SU-DHL-6 (cell line): ENCODE data around the gene STAP1.
"Not testable (repeated sequence)": the region's sequence is repeated elsewhere in the genome, so short reads cannot be mapped to it uniquely, and the experiment has no call there.

ENCODE experiments used
- H2AFZ ChIP-seq: fragments of 200-600 bp; sonication (generic); 2 replicates; pipeline ENCODE4 v1.6.1; 2014; ENCODE audit warnings: low read depth, mild to moderate bottlenecking, moderate library complexity, mixed read lengths, antibody characterized with exemption, low read length; ENCODE audit not compliant: severe bottlenecking
- H3F3A ChIP-seq: fragments of 200-600 bp; shearing (Covaris generic); 2 replicates; pipeline ENCODE4 v1.6.0; 2016; ENCODE audit warnings: antibody characterized with exemption, mild to moderate bottlenecking; ENCODE audit not compliant: insufficient read depth
- H3K27ac ChIP-seq: fragments of 200-600 bp; sonication (generic); 2 replicates; pipeline ENCODE4 v1.5.1; 2016; ENCODE audit warnings: low read depth, mild to moderate bottlenecking, low read length, moderate library complexity, mixed read lengths
- H3K27me3 ChIP-seq: fragments of 200-600 bp; sonication (generic), shearing (Covaris generic); 2 replicates; pipeline ENCODE4 v1.6.0; 2014; ENCODE audit warnings: mild to moderate bottlenecking, low read length
- H3K36me3 ChIP-seq: fragments of 200-600 bp; sonication (generic); 2 replicates; pipeline ENCODE4 v1.6.1; 2014; ENCODE audit warnings: mild to moderate bottlenecking, low read length, mixed read lengths
- H3K4me2 ChIP-seq: fragments of 300-600, 200-600 bp; shearing (Covaris generic), sonication (generic); 2 replicates; pipeline ENCODE4 v1.6.0; 2014; ENCODE audit warnings: low read length, low read depth, mild to moderate bottlenecking; ENCODE audit not compliant: poor library complexity, severe bottlenecking
- H3K4me3 ChIP-seq: fragments of 200-600 bp; sonication (generic); 2 replicates; pipeline ENCODE4 v1.5.1; 2014; ENCODE audit warnings: antibody characterized with exemption, low read length, mild to moderate bottlenecking, mixed read lengths; ENCODE audit not compliant: insufficient read depth, poor library complexity, severe bottlenecking
- H3K79me2 ChIP-seq: fragments of 200-600 bp; sonication (generic); 2 replicates; pipeline ENCODE4 v1.6.1; 2014; ENCODE audit warnings: mild to moderate bottlenecking, low read length, moderate library complexity; ENCODE audit not compliant: insufficient read depth
- H3K9ac ChIP-seq: fragments of 200-600 bp; sonication (generic); 2 replicates; pipeline ENCODE4 v1.7.0; 2014; ENCODE audit warnings: mild to moderate bottlenecking, low read length
- H3K9me2 ChIP-seq: fragments of 200-600 bp; sonication (generic); replicated peaks from 2 replicates; pipeline ENCODE4 v1.6.1; 2014; ENCODE audit warnings: low read length; ENCODE audit not compliant: insufficient read depth
- H3K9me3 ChIP-seq: fragments of 200-600 bp; sonication (generic); 2 replicates; pipeline ENCODE4 v1.6.1; 2014; ENCODE audit warnings: low read length, mixed read lengths; ENCODE audit not compliant: insufficient read depth
- H4K20me1 ChIP-seq: fragments of 200-600 bp; sonication (generic); 2 replicates; pipeline ENCODE4 v1.6.1; 2014; ENCODE audit warnings: low read depth, mild to moderate bottlenecking, antibody characterized with exemption, low read length, moderate library complexity, mixed read lengths
- CTCF ChIP-seq: fragments of 200-600 bp; sonication (generic); IDR thresholded peaks from one replicate; pipeline ENCODE4 v1.5.1; 2017; ENCODE audit warnings: antibody characterized with exemption, mild to moderate bottlenecking, low read length, moderate library complexity; ENCODE audit not compliant: insufficient read depth, poor library complexity, severe bottlenecking
- EZH2phosphoT487 ChIP-seq: fragments of 200-600 bp; sonication (generic), shearing (Covaris generic); conservative IDR thresholded peaks from 2 replicates; pipeline ENCODE4 v1.6.1; 2018; ENCODE audit warnings: mild to moderate bottlenecking, antibody characterized with exemption, low read length, moderate library complexity, mixed read lengths

Gene STAP1

GRCh38 chr4:67531379-67531962 lies 27.1 kb upstream of the STAP1 start:
- Histone ChIP-seq H3K9me2 (no peaks in the 10 kb centered on the region), H3K36me3 (peaks cover 31% of the 10 kb centered on the region; the same call in 1 of the 2 replicates), H3K27ac (no peak overlapping the region), H2AFZ (no peak overlapping the region), H3K9ac (no peak overlapping the region), H4K20me1 (no peaks in the 10 kb centered on the region), H3F3A (no peaks in the 10 kb centered on the region), H3K27me3 (no peaks in the 10 kb centered on the region), H3K4me3 (no peak overlapping the region), H3K79me2 (peaks cover 16% of the 10 kb centered on the region; the same call in 1 of the 2 replicates), H3K4me2 (no peak overlapping the region), H3K9me3 (no peaks in the 10 kb centered on the region)
- TF ChIP-seq CTCF (no peak), EZH2phosphoT487 (no peak)

- H3K9me2 ChIP-seq, H3K9me3 ChIP-seq, H3K4me2 ChIP-seq, H3F3A ChIP-seq, H3K4me3 ChIP-seq, H2AFZ ChIP-seq, H4K20me1 ChIP-seq, H3K27me3 ChIP-seq, H3K9ac ChIP-seq, H3K27ac ChIP-seq: not testable (repeated sequence)
- peaks cover 12% of the 10 kb centered on the region; the same call in 1 of the 2 replicates for H3K79me2 ChIP-seq
- peaks cover 36% of the 10 kb centered on the region; the same call in 1 of the 2 replicates for H3K36me3 ChIP-seq
Measured at GRCh38 chr4:67532397-67532796, 26.1 kb upstream of the STAP1 start.

- Histone ChIP-seq H3K4me2 (no peak overlapping the region), H3K36me3 (peaks cover 36% of the 10 kb centered on the region; the same call in 1 of the 2 replicates), H3K9me2 (no peaks in the 10 kb centered on the region), H3F3A (no peaks in the 10 kb centered on the region), H4K20me1 (no peaks in the 10 kb centered on the region), H3K4me3 (no peak overlapping the region), H3K79me2 (peaks cover 7% of the 10 kb centered on the region; the same call in 1 of the 2 replicates), H3K9ac (no peak overlapping the region), H3K9me3 (no peaks in the 10 kb centered on the region), H3K27ac (no peak overlapping the region), H2AFZ (no peak overlapping the region), H3K27me3 (no peaks in the 10 kb centered on the region)
- TF ChIP-seq EZH2phosphoT487: no peak
- TF ChIP-seq CTCF: no peak
Measured at GRCh38 chr4:67533112-67533511, 25.4 kb upstream of the STAP1 start.

GRCh38 chr4:67535280-67535840 lies 23.2 kb upstream of the STAP1 start:
- TF ChIP-seq CTCF (no peak), EZH2phosphoT487 (no peak)
- peaks cover 39% of the 10 kb centered on the region; the same call in 1 of the 2 replicates for H3K36me3 ChIP-seq
- no peaks in the 10 kb centered on the region for H4K20me1 ChIP-seq

More at GRCh38 chr4:67535280-67535840, 23.2 kb upstream of the STAP1 start:
- no peaks in the 10 kb centered on the region for H3K9me2 ChIP-seq
- H3F3A ChIP-seq: no peaks in the 10 kb centered on the region
- no peak overlapping the region for H3K4me3 ChIP-seq
- H3K9ac ChIP-seq: no peak overlapping the region
- H3K4me2 ChIP-seq: no peak overlapping the region
- H3K27me3 ChIP-seq: no peaks in the 10 kb centered on the region
- no peak overlapping the region for H3K27ac ChIP-seq
- no peak overlapping the region for H2AFZ ChIP-seq
- no peaks in the 10 kb centered on the region; the same call in 1 of the 2 replicates for H3K79me2 ChIP-seq
- H3K9me3 ChIP-seq: no peaks in the 10 kb centered on the region
